Gastrocnemius medialis (tissue), 4 donors: Measurements from ENCODE around the gene DCLK2. TPM values are rescaled to one million over a fixed set of nuclear protein-coding genes. Genes with fewer than 3 reads are reported as not detected.

Experiments
- ATAC-seq, 2 donors: fragments of 150-250 bp; one replicate each; pipeline ENCODE4 v1.9.1; 2016
- DNase-seq, 2 donors: peaks; one replicate each; pipeline ENCODE4 v3.0.0-alpha.2; 2019
- H3K27ac ChIP-seq, 4 donors: fragments of 200-600 bp; sonication (generic); 1 replicate in 1 of 4; 2 replicates in 3 of 4; pipeline ENCODE4 v1.5.1; 2016 to 2018; ENCODE audit warnings: mild to moderate bottlenecking in 2 of 4, moderate library complexity in 1 of 4
- H3K27me3 ChIP-seq, 3 donors: fragments of 200-600 bp; sonication (generic) in 2 of 3; 1 replicate in 1 of 3; 2 replicates in 2 of 3; pipeline versions ENCODE4 v1.5.1 to v1.6.0; 2016 to 2019; ENCODE audit warnings: mild to moderate bottlenecking in 1 of 3, moderate library complexity in 1 of 3
- H3K36me3 ChIP-seq, 2 donors: fragments of 200-600 bp; sonication (generic) in 1 of 2; one replicate each; pipeline ENCODE4 v1.5.1; 2017 to 2018
- H3K4me1 ChIP-seq, 2 donors: fragments of 200-600 bp; sonication (generic) in 1 of 2; one replicate each; pipeline ENCODE4 v1.5.1; 2016 to 2017; ENCODE audit warnings: mild to moderate bottlenecking in 2 of 2
- H3K4me3 ChIP-seq, 4 donors: fragments of 200-600 bp; sonication (generic) in 3 of 4; 1 replicate in 1 of 4; 2 replicates in 3 of 4; pipeline ENCODE4 v1.5.1; 2016 to 2019; ENCODE audit warnings: mild to moderate bottlenecking in 2 of 4
- H3K9me3 ChIP-seq, 3 donors: fragments of 200-600 bp; sonication (generic) in 2 of 3; 1 replicate in 1 of 3; 2 replicates in 2 of 3; pipeline ENCODE4 v1.5.1; 2016 to 2019
- POLR2A ChIP-seq, 2 donors: fragments of 450-650 bp; IDR thresholded peaks; one replicate each; pipeline ENCODE4 v1.6.1; 2017; ENCODE audit warnings: antibody characterized with exemption in 2 of 2, mild to moderate bottlenecking in 2 of 2, moderate library complexity in 2 of 2
- in situ Hi-C, 4 donors: fragments of 200-750 bp; cut with MboI; loops; one replicate each; pipeline versions ENCODE4 v1.15.0 to v1.8.0; 2017; ENCODE audit warnings: low sequenced_read_pairs in 4 of 4
- intact Hi-C: fragments of 100-400 bp; cut with DNase I; formaldehyde crosslinking; loops from one replicate; pipeline ENCODE4 v1.15.1; 2023; ENCODE audit warnings: low total_unique reads
- total RNA-seq, 4 donors: library from RNA; depleted of rRNA; stranded (reverse); fragments of >200 nt; gene quantifications; one replicate each; pipeline versions ENCODE4 v1.1.0 to v1.2.3, GENCODE V29; 2016
- TF ChIP-seq, protein P1 (sequence below), 5 experiments: fragments of 450-650 bp in 3 of 5; fragments of 200-600 bp in 2 of 5; sonication (generic) in 2 of 5; IDR thresholded peaks in 4 of 5; conservative IDR thresholded peaks in 1 of 5; 1 replicate in 4 of 5; 2 replicates in 1 of 5; pipeline ENCODE4 v1.5.1; 2016 to 2019; ENCODE audit warnings: antibody characterized with exemption in 5 of 5, mild to moderate bottlenecking in 3 of 5, moderate library complexity in 3 of 5

DCLK2 gene
- total RNA-seq, 4 donors from 2014 or later: 0.29 to 0.97 (median 0.47) TPM

DNA sequence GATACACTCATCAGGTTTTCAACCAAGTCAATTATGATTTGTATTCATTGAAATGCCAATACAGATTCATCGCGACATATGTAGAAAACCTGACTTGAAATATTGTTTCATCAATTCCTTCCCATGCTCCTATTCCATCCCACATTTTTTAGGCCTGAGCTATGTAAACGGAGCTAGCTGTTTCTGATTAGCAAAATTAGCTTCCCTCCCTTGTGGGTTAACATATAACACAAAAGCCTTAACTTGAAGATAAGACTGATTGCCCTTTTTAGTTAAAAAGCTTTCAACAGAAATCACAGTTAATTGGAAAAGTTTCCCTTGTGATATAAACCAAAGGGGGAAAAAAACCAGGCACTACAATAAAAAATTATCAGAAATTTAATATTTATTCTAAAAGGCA lies 32.8 kb upstream of the DCLK2 start:
- Histone ChIP-seq H3K27ac (no peak overlapping the region), H3K36me3 (no peaks in the 10 kb centered on the region), H3K9me3 (no peaks in the 10 kb centered on the region), H3K4me1 (no peaks in the 10 kb centered on the region), H3K27me3 (no peaks in the 10 kb centered on the region), H3K4me3 (no peak overlapping the region)
- in situ Hi-C loops (no loop called here), intact Hi-C loops (no loop called here)
- DNase-seq: no peak
- TF ChIP-seq POLR2A (IDR thresholded peaks at IDR 0.05): no peak
- TF ChIP-seq, protein P1, sequence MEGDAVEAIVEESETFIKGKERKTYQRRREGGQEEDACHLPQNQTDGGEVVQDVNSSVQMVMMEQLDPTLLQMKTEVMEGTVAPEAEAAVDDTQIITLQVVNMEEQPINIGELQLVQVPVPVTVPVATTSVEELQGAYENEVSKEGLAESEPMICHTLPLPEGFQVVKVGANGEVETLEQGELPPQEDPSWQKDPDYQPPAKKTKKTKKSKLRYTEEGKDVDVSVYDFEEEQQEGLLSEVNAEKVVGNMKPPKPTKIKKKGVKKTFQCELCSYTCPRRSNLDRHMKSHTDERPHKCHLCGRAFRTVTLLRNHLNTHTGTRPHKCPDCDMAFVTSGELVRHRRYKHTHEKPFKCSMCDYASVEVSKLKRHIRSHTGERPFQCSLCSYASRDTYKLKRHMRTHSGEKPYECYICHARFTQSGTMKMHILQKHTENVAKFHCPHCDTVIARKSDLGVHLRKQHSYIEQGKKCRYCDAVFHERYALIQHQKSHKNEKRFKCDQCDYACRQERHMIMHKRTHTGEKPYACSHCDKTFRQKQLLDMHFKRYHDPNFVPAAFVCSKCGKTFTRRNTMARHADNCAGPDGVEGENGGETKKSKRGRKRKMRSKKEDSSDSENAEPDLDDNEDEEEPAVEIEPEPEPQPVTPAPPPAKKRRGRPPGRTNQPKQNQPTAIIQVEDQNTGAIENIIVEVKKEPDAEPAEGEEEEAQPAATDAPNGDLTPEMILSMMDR (IDR thresholded peaks at IDR 0.05 in 4 of 5, conservative IDR thresholded peaks at IDR 0.05 in 1 of 5): no peak
- no peak for ATAC-seq

DNA sequence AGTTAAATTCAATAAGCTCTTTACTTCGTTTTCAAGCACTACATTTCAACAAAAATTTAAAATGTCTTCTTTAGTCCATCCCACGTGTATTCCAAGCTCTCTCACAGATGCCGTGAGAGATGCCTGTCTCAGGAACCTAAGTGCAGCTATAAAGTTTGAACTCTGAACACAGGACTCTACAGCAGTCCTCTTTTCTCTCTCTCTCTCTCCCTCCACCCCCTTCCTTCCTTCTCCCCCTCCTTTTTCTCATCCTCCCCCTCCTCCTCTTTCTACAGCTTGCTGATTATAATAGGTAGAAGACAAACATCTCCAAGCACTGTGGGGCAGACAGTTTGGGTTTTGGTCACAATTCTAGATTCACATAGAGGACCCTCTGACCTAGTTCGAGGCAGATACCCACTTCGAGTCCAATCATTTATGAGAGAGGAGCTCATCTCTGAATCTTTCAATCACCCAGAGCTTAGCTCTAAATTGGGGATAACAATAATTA lies 31.5 kb upstream of the DCLK2 start:
- Histone ChIP-seq H3K9me3 (no peaks in the 10 kb centered on the region), H3K27me3 (no peaks in the 10 kb centered on the region), H3K4me3 (no peak overlapping the region), H3K4me1 (no peaks in the 10 kb centered on the region), H3K27ac (no peak overlapping the region), H3K36me3 (no peaks in the 10 kb centered on the region)
- DNase-seq: no peak
- ATAC-seq: no peak
- in situ Hi-C loops: no loop called here
- TF ChIP-seq POLR2A (IDR thresholded peaks at IDR 0.05): no peak
- TF ChIP-seq, protein P1 (IDR thresholded peaks at IDR 0.05 in 4 of 5, conservative IDR thresholded peaks at IDR 0.05 in 1 of 5): no peak
- intact Hi-C loops: no loop called here

- Histone ChIP-seq H3K27me3 (no peaks in the 10 kb centered on the region), H3K4me1 (no peaks in the 10 kb centered on the region), H3K9me3 (no peaks in the 10 kb centered on the region), H3K36me3 (no peaks in the 10 kb centered on the region), H3K27ac (no peak overlapping the region), H3K4me3 (no peak overlapping the region)
- ATAC-seq: no peak
- DNase-seq: no peak
- no peak for TF ChIP-seq POLR2A (IDR thresholded peaks at IDR 0.05)
- TF ChIP-seq, protein P1 (IDR thresholded peaks at IDR 0.05 in 4 of 5, conservative IDR thresholded peaks at IDR 0.05 in 1 of 5): no peak
- intact Hi-C loops: no loop called here
- in situ Hi-C loops: no loop called here
Measured at GRCh38 chr4:150047546-150047945, 30.7 kb upstream of the DCLK2 start.

DNA sequence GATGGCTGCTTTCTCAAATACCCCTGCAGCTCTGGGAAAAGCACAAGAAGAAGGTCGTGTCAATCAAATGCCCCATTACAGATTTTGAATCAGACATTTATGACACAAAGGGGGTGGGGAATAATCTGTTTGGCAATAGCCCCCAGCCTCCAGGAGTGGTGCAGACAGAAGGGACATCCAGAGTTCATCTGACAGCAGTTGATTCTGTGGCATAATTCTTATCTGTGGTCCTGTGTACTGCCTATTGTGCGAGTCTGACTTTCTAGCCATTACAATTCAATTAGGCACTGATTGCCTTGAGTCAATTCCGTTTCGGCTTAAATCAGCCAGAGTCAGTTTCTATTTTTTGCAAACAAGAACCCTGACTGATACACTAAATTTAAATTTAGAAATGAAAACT lies 28.6 kb upstream of the DCLK2 start:
- Histone ChIP-seq H3K36me3 (no peaks in the 10 kb centered on the region), H3K9me3 (no peaks in the 10 kb centered on the region), H3K27ac (no peak overlapping the region), H3K4me1 (no peaks in the 10 kb centered on the region), H3K27me3 (no peaks in the 10 kb centered on the region), H3K4me3 (no peak overlapping the region)
- no peak for ATAC-seq
- no peak for DNase-seq
- TF ChIP-seq, protein P1 (IDR thresholded peaks at IDR 0.05 in 4 of 5, conservative IDR thresholded peaks at IDR 0.05 in 1 of 5): no peak
- no peak for TF ChIP-seq POLR2A (IDR thresholded peaks at IDR 0.05)
- intact Hi-C loops (no loop called here), in situ Hi-C loops (no loop called here)

- H3K27ac ChIP-seq: no peak overlapping the region
- no peak for DNase-seq
- intact Hi-C loops: no loop called here
- H3K9me3 ChIP-seq: no peaks in the 10 kb centered on the region
- no peaks in the 10 kb centered on the region for H3K27me3 ChIP-seq
- no peak for TF ChIP-seq POLR2A (IDR thresholded peaks at IDR 0.05)
- TF ChIP-seq, protein P1 (IDR thresholded peaks at IDR 0.05 in 4 of 5, conservative IDR thresholded peaks at IDR 0.05 in 1 of 5): no peak
- no peak for ATAC-seq
- H3K4me1 ChIP-seq: no peaks in the 10 kb centered on the region
- in situ Hi-C loops: no loop called here
- H3K4me3 ChIP-seq: no peak overlapping the region
- H3K36me3 ChIP-seq: no peaks in the 10 kb centered on the region
Measured at GRCh38 chr4:150050566-150050965, 27.7 kb upstream of the DCLK2 start.
